Mesothelial cell of epicardium (in vitro differentiated cells): ENCODE measurements around the gene CDH5. TPM values are rescaled to one million over a fixed set of nuclear protein-coding genes. Genes with fewer than 3 reads are reported as not detected.

Experiments used
- DNase-seq, 2 experiments: peaks; one replicate each; pipeline ENCODE4 v3.0.0; 2021; ENCODE audit warnings: low spot score in 2 of 2; ENCODE audit not compliant: unreplicated experiment in 2 of 2
- H3K27ac Mint-ChIP-seq: 2 replicates; pipeline ENCODE4 v1.8.0; 2021; ENCODE audit warnings: mixed read lengths
- H3K27me3 Mint-ChIP-seq: 2 replicates; pipeline ENCODE4 v1.8.0; 2021; ENCODE audit warnings: low read depth, mixed read lengths
- H3K36me3 Mint-ChIP-seq: 2 replicates; pipeline ENCODE4 v1.8.0; 2021; ENCODE audit warnings: mixed read lengths
- H3K4me1 Mint-ChIP-seq: 2 replicates; pipeline ENCODE4 v1.8.0; 2021; ENCODE audit warnings: mixed read lengths
- H3K4me3 Mint-ChIP-seq: 2 replicates; pipeline ENCODE4 v1.8.0; 2021; ENCODE audit warnings: mild to moderate bottlenecking, moderate library complexity, mixed read lengths
- H3K9me3 Mint-ChIP-seq: 2 replicates; pipeline ENCODE4 v1.8.0; 2021; ENCODE audit warnings: mixed read lengths
- total RNA-seq: library from RNA; stranded (reverse); gene quantifications from 3 replicates; pipeline ENCODE4 v1.2.1, GENCODE V29; 2021
- TF ChIP-seq, protein P1 (sequence below): fragments of 200-600 bp; sonication (generic); IDR thresholded peaks from one replicate; pipeline ENCODE4 v1.5.0; 2021; ENCODE audit warnings: antibody characterized with exemption; ENCODE audit not compliant: unreplicated experiment

CDH5 gene
- total RNA-seq, 1 donor from 2014 or later, result 0.16 TPM

DNA sequence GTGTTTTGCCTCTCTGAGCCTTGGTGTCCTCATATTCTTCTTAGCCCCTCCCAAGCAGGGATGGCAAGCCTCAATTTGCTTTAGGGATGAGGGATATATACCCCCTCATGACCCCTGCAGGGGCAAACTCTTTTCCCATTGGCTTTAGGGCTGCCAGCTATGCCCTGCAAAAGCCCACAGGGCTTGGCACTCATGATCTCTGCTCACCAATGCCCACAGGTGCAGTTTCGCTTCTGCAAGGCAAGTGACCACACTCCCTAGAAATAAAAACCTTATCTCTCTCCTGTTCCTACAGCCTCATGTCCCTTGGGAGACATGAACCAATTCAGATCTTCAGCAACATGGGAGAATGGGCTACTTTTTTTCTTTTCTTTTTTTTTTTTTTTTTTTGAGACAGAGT, 69.4 kb downstream of the CDH5 start:
- no peaks in the 10 kb centered on the region for H3K4me1 Mint-ChIP-seq
- DNase-seq, result no peak
- no peaks in the 10 kb centered on the region for H3K9me3 Mint-ChIP-seq
- H3K27me3 Mint-ChIP-seq, result peaks cover 53% of the 10 kb centered on the region
- H3K36me3 Mint-ChIP-seq, result no peaks in the 10 kb centered on the region
- TF ChIP-seq, protein P1, sequence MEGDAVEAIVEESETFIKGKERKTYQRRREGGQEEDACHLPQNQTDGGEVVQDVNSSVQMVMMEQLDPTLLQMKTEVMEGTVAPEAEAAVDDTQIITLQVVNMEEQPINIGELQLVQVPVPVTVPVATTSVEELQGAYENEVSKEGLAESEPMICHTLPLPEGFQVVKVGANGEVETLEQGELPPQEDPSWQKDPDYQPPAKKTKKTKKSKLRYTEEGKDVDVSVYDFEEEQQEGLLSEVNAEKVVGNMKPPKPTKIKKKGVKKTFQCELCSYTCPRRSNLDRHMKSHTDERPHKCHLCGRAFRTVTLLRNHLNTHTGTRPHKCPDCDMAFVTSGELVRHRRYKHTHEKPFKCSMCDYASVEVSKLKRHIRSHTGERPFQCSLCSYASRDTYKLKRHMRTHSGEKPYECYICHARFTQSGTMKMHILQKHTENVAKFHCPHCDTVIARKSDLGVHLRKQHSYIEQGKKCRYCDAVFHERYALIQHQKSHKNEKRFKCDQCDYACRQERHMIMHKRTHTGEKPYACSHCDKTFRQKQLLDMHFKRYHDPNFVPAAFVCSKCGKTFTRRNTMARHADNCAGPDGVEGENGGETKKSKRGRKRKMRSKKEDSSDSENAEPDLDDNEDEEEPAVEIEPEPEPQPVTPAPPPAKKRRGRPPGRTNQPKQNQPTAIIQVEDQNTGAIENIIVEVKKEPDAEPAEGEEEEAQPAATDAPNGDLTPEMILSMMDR, result no peak
- H3K4me3 Mint-ChIP-seq, result no peak overlapping the region
- H3K27ac Mint-ChIP-seq, result no peak overlapping the region

DNA sequence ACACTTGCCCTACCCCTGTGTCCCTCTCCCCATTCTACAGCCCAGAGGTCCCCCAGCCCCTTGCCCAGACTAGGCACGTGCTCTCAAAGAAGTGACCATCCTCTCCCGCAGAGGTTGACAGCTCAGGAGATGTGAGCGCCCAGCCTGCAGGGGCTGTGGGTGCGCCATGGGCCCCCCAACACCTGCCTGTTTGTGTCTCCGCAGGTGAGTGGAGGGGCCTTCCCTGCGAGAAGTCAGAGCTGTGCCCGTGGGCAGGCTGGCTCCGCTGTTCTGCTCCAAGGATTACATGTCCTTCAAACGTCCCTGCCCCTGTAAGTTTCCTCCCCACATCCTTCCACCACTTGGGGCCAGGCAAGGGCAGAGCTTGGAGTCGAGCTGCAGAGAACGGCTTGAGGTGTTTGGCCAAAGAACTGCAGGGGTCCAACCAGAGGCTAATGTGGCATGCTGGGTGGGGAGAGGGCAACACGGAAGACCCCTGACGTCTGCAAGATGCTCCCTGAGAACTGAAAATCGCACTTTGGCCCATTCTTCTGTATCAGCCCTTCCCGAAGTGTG, 71.0 kb downstream of the CDH5 start:
- Mint-ChIP-seq H3K4me3 (no peak overlapping the region), H3K27me3 (peaks cover 52% of the 10 kb centered on the region), H3K36me3 (no peaks in the 10 kb centered on the region), H3K4me1 (no peaks in the 10 kb centered on the region), H3K27ac (no peak overlapping the region), H3K9me3 (no peaks in the 10 kb centered on the region)
- TF ChIP-seq, protein P1, result no peak
- DNase-seq, result no peak

DNA sequence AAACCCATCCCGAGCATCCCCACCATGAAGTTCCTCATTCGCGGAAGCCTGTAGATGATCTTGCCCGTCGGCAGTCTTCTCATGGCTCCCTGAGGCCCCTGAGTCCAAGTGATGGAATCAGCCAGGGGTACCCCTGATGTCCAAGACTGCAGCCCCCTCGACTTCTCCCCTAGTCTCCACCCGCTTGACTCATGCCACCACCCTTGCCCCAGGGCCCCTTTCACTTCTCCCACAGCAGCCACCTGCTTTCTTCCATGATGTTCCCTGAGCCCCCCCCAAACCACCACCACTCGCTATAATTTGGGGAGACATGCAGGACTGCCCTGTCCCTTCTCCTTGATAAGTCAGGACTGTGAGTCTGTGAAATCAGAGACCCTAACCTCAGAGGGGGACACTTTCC, 72.0 kb downstream of the CDH5 start:
- TF ChIP-seq, protein P1, result no peak
- Mint-ChIP-seq H3K27ac (no peak overlapping the region), H3K9me3 (no peaks in the 10 kb centered on the region), H3K4me3 (no peak overlapping the region), H3K27me3 (peaks cover 50% of the 10 kb centered on the region), H3K4me1 (no peaks in the 10 kb centered on the region), H3K36me3 (no peaks in the 10 kb centered on the region)
- no peak for DNase-seq

DNA sequence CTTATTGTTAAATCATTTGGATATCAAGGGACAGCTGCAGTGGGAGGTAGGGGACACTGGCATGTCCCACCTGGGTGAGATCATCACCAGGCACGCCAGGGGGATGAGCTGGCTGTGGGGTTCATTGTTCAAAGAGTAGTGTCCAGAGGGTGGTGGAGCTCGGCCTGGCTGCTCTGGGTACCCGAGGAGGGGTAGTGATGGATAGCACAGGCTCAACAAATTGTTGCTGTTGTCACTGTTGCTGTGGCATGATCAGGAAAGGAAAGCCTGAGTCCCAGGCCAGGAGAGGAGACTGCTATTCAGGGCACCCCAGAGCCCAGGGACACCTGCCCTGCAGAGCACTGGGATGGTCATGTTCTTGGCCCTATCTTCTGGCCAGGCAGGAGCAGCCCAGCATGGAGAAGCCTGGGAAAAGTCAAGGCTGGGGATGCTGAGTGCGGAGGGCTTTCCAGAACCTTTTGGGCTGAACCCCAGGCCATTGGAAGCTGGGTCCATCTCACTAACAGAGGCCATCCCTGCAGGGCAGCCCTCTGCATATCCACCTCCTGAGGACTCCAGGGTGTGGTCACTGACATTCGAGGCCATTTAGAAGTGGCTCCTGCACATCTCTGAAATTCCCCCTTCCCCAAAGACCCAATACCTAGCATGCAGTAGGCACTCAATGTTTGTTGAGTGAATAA, 72.7 kb downstream of the CDH5 start:
- Mint-ChIP-seq H3K9me3 (no peaks in the 10 kb centered on the region), H3K27me3 (peaks cover 56% of the 10 kb centered on the region), H3K36me3 (no peaks in the 10 kb centered on the region), H3K27ac (no peak overlapping the region), H3K4me3 (no peak overlapping the region), H3K4me1 (no peaks in the 10 kb centered on the region)
- DNase-seq, result no peak
- TF ChIP-seq, protein P1, result no peak

DNA sequence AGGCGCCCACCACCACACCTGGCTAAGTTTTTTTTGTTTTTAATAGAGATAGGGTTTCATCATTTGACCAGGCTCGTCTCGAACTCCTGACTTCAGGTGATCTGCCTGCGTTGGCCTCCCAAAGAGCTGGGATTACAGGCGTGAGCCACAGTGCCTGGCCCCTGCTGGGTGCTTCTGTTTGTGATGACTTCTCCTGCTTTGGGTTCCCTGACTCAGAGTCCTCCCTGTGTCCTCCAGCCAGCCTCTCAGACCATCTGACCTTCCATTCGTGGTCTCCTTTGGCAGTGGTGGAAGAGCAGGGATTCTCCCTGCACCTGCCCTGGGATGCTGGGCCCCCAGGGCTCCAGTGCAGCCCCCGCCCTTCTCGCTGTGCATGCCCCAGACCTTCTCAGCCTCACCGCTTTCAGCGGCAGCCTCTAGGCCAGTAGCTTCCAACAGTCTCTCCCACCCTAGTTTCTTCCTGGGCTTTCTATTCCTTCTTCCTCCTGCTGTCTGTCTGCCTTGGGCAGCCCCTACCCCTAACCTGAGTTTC, 73.8 kb downstream of the CDH5 start:
- Mint-ChIP-seq H3K4me3 (no peak overlapping the region), H3K27me3 (peaks cover 58% of the 10 kb centered on the region), H3K36me3 (no peaks in the 10 kb centered on the region), H3K27ac (no peak overlapping the region), H3K9me3 (no peaks in the 10 kb centered on the region), H3K4me1 (no peaks in the 10 kb centered on the region)
- TF ChIP-seq, protein P1, result no peak
- DNase-seq, result no peak
